Measurements from ENCODE around the gene ZDHHC9.

DNA sequence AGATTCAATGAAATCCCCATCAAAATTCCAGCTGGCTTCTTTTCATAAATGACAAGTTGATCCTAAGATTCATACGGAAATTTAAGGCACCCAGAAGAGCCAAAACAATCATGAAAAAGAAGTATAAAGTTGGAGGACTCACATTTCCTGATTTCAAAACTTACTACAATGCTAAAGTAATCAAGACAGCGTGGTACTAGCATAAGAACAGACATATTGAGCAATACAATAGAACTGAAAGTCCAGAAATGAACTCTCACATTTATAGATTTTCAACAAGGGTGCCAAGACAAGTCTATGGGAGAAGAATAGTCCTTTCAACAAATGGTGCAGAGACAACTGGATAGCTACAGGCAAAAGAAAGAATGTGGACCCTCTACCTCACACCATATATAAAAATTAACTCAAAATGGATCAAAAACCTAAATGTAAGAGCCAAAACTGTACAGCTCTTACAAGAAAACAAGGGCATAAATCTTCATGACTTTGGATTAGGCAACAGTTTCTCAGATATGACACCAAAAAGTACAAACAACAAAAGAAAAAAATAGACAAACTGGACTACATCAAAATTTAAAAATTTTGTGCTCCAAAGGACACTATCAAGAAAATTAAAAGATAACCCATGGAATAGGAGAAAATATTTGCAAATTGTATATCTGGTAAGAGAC, 35.4 kb downstream of the ZDHHC9 start:
- TF ChIP-seq, protein P1, sequence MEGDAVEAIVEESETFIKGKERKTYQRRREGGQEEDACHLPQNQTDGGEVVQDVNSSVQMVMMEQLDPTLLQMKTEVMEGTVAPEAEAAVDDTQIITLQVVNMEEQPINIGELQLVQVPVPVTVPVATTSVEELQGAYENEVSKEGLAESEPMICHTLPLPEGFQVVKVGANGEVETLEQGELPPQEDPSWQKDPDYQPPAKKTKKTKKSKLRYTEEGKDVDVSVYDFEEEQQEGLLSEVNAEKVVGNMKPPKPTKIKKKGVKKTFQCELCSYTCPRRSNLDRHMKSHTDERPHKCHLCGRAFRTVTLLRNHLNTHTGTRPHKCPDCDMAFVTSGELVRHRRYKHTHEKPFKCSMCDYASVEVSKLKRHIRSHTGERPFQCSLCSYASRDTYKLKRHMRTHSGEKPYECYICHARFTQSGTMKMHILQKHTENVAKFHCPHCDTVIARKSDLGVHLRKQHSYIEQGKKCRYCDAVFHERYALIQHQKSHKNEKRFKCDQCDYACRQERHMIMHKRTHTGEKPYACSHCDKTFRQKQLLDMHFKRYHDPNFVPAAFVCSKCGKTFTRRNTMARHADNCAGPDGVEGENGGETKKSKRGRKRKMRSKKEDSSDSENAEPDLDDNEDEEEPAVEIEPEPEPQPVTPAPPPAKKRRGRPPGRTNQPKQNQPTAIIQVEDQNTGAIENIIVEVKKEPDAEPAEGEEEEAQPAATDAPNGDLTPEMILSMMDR (IDR thresholded peaks at IDR 0.05): no peak
- TF ChIP-seq POLR2A (IDR thresholded peaks at IDR 0.05): no peak

All from body of pancreas (tissue), 4 donors.